ENCODE data around the gene PXYLP1. TPM values are rescaled to one million over a fixed set of nuclear protein-coding genes. Genes with fewer than 3 reads are reported as not detected.

The PXYLP1 gene
- total RNA-seq, 2 donors from 2014 or later = 11.0 to 13.8 TPM

- peak; percentile 96 for DNase-seq (ENCODE audit: low spot score)
- intact Hi-C loops (cut with DNase I) = no loop called here
Measured at GRCh38 chr3:141331377-141332318, 100.0 kb downstream of the PXYLP1 start.

GRCh38 chr3:141332416-141332815 is 100.8 kb downstream of the PXYLP1 start:
- no peak for DNase-seq (ENCODE audit: low spot score)
- intact Hi-C loops (cut with DNase I) = no loop called here

GRCh38 chr3:141333836-141334626 is 102.4 kb downstream of the PXYLP1 start:
- intact Hi-C loops (cut with DNase I) = no loop called here
- DNase-seq (ENCODE audit: low spot score) = no peak

GRCh38 chr3:141334627-141335250 is 103.1 kb downstream of the PXYLP1 start:
- intact Hi-C loops (cut with DNase I) = no loop called here
- no peak for DNase-seq (ENCODE audit: low spot score)

GRCh38 chr3:141335531-141336061 is 104.0 kb downstream of the PXYLP1 start:
- intact Hi-C loops (cut with DNase I) = no loop called here
- DNase-seq (ENCODE audit: low spot score) = no peak

GRCh38 chr3:141336672-141337522 is 105.3 kb downstream of the PXYLP1 start:
- intact Hi-C loops (cut with DNase I) = no loop called here
- no peak for DNase-seq (ENCODE audit: low spot score)

GRCh38 chr3:141337523-141337854 is 105.9 kb downstream of the PXYLP1 start:
- intact Hi-C loops (cut with DNase I) = no loop called here
- no peak for DNase-seq (ENCODE audit: low spot score)

- no peak for DNase-seq (ENCODE audit: low spot score)
- intact Hi-C loops (cut with DNase I) = no loop called here
Measured at GRCh38 chr3:141337991-141338390, 106.4 kb downstream of the PXYLP1 start.

- no peak for DNase-seq (ENCODE audit: low spot score)
- intact Hi-C loops (cut with DNase I) = no loop called here
Measured at GRCh38 chr3:141338881-141339280, 107.3 kb downstream of the PXYLP1 start.

- no peak for DNase-seq (ENCODE audit: low spot score)
- intact Hi-C loops (cut with DNase I) = no loop called here
Measured at GRCh38 chr3:141341536-141341935, 109.9 kb downstream of the PXYLP1 start.

GRCh38 chr3:141342386-141342785 is 110.8 kb downstream of the PXYLP1 start:
- intact Hi-C loops (cut with DNase I) = no loop called here
- no peak for DNase-seq (ENCODE audit: low spot score)

- no peak for DNase-seq (ENCODE audit: low spot score)
- intact Hi-C loops (cut with DNase I) = no loop called here
Measured at GRCh38 chr3:141343077-141343476, 111.5 kb downstream of the PXYLP1 start.

- intact Hi-C loops (cut with DNase I) = no loop called here
- no peak for DNase-seq (ENCODE audit: low spot score)
Measured at GRCh38 chr3:141343865-141344271, 112.2 kb downstream of the PXYLP1 start.

Other genes with a start within 250 kb of the PXYLP1 start
- 1 to 10 TPM in 1 of 2 donors, under 1 TPM in 1; 0.76 to 3.1 TPM for gene SPSB4, start 180.5 kb upstream of the PXYLP1 start, total RNA-seq
- 100 to 1,000 TPM; 101 to 125 TPM for gene ZBTB38, start 136.7 kb downstream of the PXYLP1 start, total RNA-seq

All from posterior vena cava (tissue), 2 donors.